HG03558 (cell line): ENCODE measurements around the gene PDXP.
A peak's percentile ranks its signal among the peaks of the same experiment; 100 is the strongest.

Source experiments
- ATAC-seq: cut with Tn5 transposase; IDR thresholded peaks from one replicate; pipeline ENCODE4 v1.9.1; 2021; ENCODE audit warnings: moderate number of reproducible peaks; ENCODE audit not compliant: unreplicated experiment; ENCODE audit errors: extremely low read depth

Gene PDXP

GRCh38 chr22:37627545-37627944 lies 31.0 kb upstream of the PDXP start:
- ATAC-seq: no peak

DNA sequence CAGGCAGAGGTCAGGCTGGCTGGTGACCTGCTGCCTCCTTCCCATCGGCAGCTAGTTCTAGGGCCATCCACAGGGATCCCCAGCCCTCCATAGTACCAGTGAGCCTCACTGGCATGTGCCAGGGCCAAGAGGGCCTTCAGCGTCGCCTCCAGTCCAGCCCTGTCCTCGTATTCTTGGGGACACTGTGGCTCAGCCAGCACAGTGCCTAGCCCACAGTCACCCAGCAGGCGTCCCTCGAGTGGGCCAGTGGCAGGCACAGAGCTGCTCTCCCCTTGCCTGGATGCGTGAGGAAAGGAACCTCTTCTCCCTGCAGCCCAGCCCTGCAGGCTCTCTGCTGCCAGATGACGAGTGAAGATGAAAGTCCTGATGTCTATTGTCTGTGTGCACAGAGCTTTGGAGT lies 29.7 kb upstream of the PDXP start:
- no peak for ATAC-seq

GRCh38 chr22:37629928-37630327 lies 28.6 kb upstream of the PDXP start:
- ATAC-seq: no peak

GRCh38 chr22:37630839-37631435 lies 27.6 kb upstream of the PDXP start:
- ATAC-seq: no peak

DNA sequence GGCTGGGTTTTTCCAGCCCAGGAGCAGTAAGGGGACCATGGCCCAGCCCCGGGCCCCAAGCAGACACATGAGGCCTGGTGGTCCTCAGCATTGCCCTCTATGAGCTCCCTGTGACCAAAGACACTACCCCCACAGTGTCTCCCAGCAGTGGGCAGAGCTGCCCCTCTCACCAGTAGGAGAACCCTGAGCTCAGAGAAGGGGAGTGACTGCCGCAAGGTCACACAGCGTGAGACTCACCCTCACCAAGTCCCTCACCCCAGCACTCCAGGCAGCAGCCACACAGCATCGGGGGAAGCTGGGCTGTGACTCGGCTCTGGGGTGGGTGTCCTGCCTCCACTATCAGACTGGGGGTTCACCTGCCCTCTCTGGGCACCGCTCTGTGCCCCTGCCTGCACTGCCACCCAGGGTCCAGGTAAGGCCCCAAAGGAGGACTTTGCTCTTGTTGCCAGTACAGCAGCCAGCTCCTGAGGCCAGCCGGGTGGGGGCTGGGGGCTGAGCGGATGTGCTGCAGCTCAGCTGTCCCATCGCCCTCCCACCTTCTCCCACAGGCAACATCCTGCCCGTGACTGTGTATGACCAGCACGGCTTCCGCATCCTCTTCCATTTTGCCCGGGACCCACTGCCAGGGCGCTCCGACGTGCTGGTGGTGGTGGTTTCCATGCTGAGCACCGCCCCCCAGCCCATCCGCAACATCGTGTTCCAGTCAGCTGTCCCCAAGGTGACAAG lies 26.9 kb upstream of the PDXP start:
- ATAC-seq: no peak

DNA sequence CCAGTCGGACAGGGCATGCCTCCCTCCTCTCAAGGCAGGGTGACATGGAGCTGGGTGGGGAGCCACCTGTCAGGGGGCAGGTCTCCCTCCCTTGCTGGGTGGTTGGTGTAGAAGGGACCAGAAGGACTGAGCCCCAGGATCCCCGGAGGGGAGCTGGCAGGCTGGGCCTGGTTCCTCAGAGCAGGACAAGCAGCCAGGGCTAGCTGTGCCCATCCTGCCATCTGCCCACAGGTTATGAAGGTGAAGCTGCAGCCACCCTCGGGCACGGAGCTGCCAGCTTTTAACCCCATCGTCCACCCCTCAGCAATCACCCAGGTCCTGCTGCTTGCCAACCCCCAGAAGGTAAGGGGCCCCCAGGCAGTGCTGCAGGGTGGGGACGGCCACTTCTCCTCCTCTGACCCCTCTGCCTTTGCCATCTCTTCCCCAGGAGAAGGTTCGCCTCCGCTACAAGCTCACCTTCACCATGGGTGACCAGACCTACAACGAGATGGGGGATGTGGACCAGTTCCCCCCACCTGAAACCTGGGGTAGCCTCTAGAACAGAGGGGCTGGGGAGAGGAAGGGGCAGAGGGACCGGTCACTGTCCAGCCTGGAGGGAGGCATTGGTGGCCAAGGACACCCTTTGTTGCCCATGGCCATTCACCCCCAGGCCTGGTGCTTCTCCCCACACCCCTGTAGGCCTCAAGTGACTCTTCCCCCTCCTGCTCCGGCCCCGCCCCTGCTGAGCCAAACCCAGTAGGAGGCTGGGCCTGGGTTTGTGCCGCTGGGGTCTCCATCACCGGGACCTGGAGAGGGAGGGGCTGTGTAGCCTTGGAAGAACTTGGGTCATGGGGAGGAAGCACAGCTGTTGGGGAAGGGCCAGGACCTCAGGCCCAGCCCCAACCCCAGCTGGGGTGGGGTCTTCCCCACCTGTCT lies 26.1 kb upstream of the PDXP start:
- no peak for ATAC-seq

- peak; percentile 30 for ATAC-seq
Measured at GRCh38 chr22:37633089-37633624, 25.4 kb upstream of the PDXP start.

- peak; percentile 23 for ATAC-seq
Measured at GRCh38 chr22:37633625-37634416, 24.7 kb upstream of the PDXP start.

DNA sequence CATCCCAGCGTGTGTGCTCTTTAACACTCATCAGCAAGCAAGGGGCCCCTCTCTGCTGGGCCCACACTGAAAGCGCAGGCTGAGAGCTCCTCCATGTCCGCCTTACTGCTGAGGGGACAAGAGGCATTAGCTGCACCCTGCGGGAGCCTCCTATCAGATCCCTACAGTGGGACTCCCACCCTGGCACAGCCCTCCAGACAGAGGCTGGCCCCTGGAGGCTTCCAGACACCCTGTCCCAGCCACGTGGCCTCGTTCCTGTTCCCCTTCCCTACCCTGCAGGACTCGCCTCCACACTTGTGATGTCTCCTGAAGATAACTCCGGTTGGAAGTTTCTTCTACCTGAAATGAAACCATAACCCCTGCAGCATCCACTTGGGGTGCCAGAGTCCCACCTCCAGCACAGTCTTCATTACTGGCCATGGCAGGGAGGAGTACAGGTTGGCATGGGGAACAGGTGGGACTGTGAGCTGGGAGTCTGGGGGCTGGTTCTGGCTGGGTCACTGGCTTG lies 24.1 kb upstream of the PDXP start:
- no peak for ATAC-seq

- no peak for ATAC-seq
Measured at GRCh38 chr22:37635157-37635556, 23.4 kb upstream of the PDXP start.

DNA sequence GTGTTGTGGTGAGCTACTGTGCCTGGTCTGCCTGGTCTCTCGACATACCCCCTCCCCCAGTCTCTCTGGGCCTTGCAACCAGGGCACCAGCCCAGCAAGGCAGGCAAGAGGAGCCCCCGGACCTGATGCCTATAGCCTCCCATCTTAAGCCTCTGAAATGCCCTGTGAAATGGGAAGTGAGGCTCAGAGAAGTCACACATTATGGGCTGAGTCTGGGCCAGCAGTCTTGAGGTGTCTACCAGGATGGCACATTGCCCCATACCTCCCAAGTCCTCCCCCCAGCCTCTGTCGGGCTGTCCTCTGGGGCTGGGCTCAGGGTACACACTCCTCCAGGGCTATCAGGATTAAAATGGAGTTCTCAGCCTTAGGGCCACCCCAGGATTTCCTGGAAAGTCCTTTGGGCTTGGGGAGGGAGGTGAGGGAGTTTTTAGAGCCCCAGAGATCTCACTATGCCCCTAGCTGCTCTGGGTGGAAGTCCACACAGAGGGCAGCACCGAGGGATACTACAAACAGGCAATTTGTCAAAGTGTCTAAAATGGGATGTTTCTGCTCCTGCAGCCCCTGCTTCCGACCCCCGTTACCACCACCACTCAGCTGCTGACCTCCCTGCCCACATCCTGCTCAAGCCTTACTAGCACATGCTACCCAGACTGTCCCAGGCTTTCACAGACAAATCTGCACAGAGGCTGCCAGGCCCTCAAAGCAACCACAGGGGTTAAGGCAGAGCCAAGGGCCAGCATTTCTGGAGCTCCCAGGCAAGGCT lies 22.2 kb upstream of the PDXP start:
- ATAC-seq: no peak

DNA sequence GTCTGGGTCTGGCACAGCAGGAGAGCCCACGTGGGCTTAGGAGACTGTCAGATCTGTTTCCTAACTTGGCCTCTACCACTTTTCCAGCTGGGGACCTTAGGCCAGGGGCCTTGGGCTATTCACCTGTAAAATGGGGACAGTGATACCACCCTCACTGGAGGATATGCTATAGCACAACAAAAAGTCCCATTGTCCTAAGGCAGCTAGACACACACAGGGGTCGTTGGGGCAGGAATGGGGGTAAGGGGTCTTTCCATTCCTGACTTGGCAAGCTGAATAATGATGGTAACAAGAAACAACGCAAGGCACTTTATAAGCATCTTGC lies 21.6 kb upstream of the PDXP start:
- ATAC-seq: no peak

DNA sequence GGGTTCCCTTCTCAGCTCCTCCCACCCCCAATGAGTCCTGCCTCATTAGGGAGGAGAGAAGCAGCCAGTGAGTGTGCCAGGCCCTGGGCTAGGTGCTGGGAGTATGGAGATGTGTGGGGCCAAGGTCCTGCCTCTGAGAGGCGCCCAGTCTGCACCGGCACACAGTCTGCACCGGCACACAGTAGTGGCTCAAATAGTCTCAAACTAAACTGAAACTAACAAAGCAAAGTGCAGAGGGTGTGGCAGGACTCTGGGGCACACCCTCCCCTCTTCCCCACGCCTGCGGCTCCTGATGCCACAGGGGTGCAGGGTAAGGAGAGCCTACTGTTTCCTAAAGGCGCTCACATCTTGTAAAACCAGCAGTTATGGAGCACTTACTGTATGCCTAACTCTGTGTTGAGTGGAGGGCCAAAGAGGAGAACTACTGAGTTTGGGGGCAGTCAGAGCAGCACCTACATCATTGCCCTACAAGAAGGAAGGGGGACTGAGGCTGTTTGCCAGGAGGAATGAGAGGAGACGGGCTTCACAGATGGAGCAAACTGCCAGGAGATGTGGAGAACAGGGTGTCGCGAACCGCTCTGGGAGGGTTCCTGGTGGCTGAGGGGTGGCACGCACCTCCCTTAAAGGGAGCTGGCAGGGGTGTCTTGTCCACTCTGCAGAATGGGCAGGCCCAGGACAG lies 20.0 kb upstream of the PDXP start:
- ATAC-seq: no peak

DNA sequence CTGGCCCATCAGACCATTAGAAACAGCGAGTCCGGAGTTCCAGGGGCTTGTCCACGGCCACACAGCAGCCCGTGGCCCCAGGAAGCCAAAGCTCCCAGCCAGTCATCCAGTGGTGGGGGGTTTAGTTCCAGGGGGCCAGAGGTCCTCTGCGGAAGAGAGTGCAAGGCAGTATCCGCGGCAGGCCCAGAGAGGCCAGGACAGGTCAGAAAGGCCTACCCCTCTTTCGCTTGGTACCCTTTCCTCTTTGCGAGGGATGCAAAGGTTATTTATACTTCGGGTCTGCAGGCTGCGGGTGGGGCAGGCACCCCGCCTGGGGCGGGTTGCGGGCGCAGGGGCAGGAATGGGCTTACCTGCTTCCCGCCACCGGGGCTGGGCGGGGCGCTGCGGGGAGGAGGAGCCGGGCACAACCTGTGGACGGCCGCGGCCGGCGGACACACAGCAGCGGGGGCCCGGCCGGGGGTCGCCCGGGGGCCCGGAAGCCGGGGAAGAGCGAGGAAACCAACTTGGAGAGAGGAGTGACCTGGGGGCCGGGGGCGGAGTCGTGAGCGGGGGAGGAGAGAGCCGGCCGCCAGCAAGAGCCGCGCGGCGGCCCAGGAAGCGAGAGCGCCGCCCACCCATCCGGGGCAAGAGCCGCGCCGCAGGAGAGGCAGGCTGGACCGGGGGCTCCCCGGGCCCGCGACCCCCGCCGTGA lies 19.3 kb upstream of the PDXP start, which contains the start of gene SH3BP1:
Gene SH3BP1 (plus strand): TSS at position 600 of the 691 bp plus-strand sequence. CDS start 119 bp downstream, outside the sequence.
- ATAC-seq: no peak

DNA sequence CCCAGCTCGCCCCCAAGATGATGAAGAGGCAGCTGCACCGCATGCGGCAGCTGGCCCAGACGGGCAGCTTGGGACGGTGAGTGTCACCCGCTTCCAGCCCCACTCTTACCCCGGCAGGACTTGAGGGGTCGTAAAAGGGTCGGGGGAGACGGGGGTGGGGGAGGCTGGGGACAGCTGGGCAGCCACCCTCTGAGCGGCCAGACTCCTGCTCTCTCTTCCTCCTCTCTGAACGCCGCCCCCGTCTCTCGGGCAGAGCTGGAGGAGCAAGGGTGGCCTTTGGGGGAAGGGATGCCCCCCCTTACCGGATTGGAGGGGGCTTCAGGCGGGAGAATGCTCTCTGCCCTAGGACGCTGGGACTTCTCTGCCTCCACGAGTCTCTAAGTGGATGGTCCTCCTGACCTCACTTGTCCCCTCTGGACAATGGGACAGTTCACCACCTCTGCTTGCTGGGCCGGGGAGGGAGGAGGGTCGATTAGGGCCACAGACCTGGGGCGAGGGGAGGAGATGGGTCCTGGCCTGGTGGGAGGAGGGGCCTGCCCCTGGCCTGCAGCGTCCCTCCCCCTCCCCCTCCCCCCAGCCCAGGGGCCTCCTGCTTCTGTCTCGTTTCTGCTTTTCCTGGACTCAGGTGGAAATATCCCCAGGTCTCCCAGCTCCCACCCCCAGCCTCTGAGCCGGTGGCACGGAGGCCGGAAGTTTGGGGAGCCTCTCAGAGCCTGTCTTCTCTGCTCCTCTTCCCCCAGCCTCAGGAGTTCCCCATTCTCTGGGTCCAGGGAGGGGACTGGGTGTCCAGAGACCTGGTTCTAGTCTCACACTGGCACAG lies 18.5 kb upstream of the PDXP start:
- no peak for ATAC-seq

DNA sequence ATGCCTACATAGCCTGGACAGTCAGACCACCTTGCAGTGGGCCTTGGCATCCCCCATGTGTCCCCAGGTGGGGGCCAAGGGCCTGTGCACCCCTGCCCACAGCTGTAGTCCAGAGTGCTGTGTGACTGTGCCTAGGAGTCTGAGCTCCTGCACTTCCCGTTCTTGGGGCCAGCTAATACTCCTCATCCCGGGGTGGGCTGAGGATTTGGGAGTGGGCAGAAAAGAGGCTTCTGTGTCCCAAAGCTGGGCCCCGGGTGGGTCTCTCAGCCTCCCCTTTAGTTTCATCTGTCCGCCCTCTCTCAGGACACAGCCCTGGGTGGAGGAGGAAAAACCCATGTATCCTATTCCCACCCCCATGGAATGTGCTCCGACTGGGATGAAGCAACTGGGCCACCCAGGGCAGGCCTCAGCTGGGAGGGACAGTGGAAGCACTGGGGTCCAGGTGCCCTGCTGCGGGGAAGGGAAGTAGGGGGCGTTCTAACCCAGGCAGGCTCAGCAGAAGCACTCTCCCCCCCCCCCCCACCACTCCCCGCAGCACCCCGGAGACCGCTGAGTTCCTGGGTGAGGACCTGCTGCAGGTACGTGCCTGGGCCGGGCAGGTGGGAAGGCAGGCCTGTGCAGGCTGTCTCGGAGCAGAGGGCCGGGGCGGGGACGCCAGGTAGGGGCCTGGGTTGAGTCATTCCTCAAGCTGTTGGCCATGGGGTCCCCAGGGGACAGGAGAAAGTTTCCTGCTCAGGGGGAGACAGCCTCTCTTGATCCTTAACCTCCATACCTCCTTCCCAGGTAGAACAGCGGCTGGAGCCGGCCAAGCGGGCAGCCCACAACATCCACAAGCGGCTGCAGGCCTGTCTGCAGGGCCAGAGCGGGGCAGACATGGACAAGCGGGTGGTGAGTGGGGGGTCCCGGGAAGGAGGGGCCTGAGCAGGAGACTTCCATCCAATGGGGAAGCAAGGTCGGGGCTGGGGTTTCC lies 17.6 kb upstream of the PDXP start:
- ATAC-seq: no peak
